GM12878 (cell line): ENCODE data around the gene PPP2R5B. TPM values are rescaled to one million over a fixed set of nuclear protein-coding genes. Genes with fewer than 3 reads are reported as not detected.

ENCODE experiments used
- ATF7 ChIP-seq: fragments of 450-650 bp; IDR thresholded peaks from 2 replicates; pipeline ENCODE4 v1.6.1; 2016; ENCODE audit warnings: low read depth, mild to moderate bottlenecking
- BRCA1 ChIP-seq: IDR thresholded peaks from 2 replicates; pipeline ENCODE4 v1.6.1; 2011; ENCODE audit warnings: low read depth, low read length, improper control_type of control experiment
- CBX5 ChIP-seq: sonication (generic); IDR thresholded peaks from 2 replicates; pipeline ENCODE4 v1.6.1; 2016; ENCODE audit warnings: low read depth, moderate library complexity, mild to moderate bottlenecking, inconsistent platforms
- DPF2 ChIP-seq: fragments of 450-650 bp; IDR thresholded peaks from 2 replicates; pipeline ENCODE4 v1.6.1; 2017; ENCODE audit warnings: mild to moderate bottlenecking
- ELK1 ChIP-seq: IDR thresholded peaks from 2 replicates; pipeline ENCODE4 v1.6.1; 2012; ENCODE audit warnings: low read depth, low read length, improper control_type of control experiment
- FOS ChIP-seq: IDR thresholded peaks from 3 replicates; pipeline ENCODE4 v1.6.1; 2011; ENCODE audit warnings: borderline replicate concordance; ENCODE audit not compliant: insufficient read length; ENCODE audit errors: extremely low read depth
- HCFC1 ChIP-seq: fragments of 150-350 bp; IDR thresholded peaks from 2 replicates; pipeline ENCODE4 v1.6.1; 2014; ENCODE audit warnings: low read length
- LARP7 ChIP-seq: fragments of 450-650 bp; IDR thresholded peaks from 2 replicates; pipeline ENCODE4 v1.6.1; 2017; ENCODE audit warnings: mild to moderate bottlenecking
- MEF2A ChIP-seq: IDR thresholded peaks from 2 replicates; pipeline ENCODE4 v1.6.1; 2011; ENCODE audit warnings: low read depth, mild to moderate bottlenecking, low read length, moderate library complexity; ENCODE audit not compliant: insufficient read depth
- NFYB ChIP-seq: IDR thresholded peaks from 2 replicates; pipeline ENCODE4 v1.6.1; 2011; ENCODE audit warnings: low read depth, mild to moderate bottlenecking, low read length, improper control_type of control experiment, moderate library complexity; ENCODE audit not compliant: insufficient read depth
- NR2F1 ChIP-seq: fragments of 450-650 bp; conservative IDR thresholded peaks from 2 replicates; pipeline ENCODE4 v1.6.1; 2017; ENCODE audit warnings: mild to moderate bottlenecking
- SMARCA5 ChIP-seq: fragments of 450-650 bp; IDR thresholded peaks from 2 replicates; pipeline ENCODE4 v1.6.1; 2017; ENCODE audit warnings: mild to moderate bottlenecking
- SREBF1 ChIP-seq: IDR thresholded peaks from 2 replicates; pipeline ENCODE4 v1.6.1; 2012; ENCODE audit warnings: mild to moderate bottlenecking, low read length
- SREBF2 ChIP-seq: IDR thresholded peaks from 2 replicates; pipeline ENCODE4 v1.6.1; 2012; ENCODE audit warnings: mild to moderate bottlenecking, low read length
- TBL1XR1 ChIP-seq: IDR thresholded peaks from 2 replicates; pipeline ENCODE4 v1.6.1; 2012; ENCODE audit warnings: low read depth, low read length, improper control_type of control experiment
- USF2 ChIP-seq: IDR thresholded peaks from 2 replicates; pipeline ENCODE4 v1.6.1; 2011; ENCODE audit warnings: low read depth, low read length, improper control_type of control experiment, borderline replicate concordance
- YBX1 ChIP-seq: fragments of 450-650 bp; IDR thresholded peaks from 2 replicates; pipeline ENCODE4 v1.6.1; 2016; ENCODE audit warnings: antibody characterized with exemption
- YY1 ChIP-seq: IDR thresholded peaks from 2 replicates; pipeline ENCODE4 v1.6.1; 2011; ENCODE audit warnings: low read depth, mild to moderate bottlenecking, low read length
- ZNF207 ChIP-seq: fragments of 450-650 bp; IDR thresholded peaks from 2 replicates; pipeline ENCODE4 v1.6.1; 2014; ENCODE audit warnings: antibody characterized with exemption, mild to moderate bottlenecking, borderline replicate concordance
- polyA plus RNA-seq, 11 experiments: library from polyadenylated mRNA; depleted of rRNA in 4 of 11; unstranded in 6 of 11; stranded (reverse) in 5 of 11; fragments of >200 nt; fragmentation: Nextera tagmentation in 4 of 11; fragmentation: Illumina TruSeq in 1 of 11; extraction: Ambion mirVana in 4 of 11; extraction: Trizol in 1 of 11; gene quantifications; 1 replicate in 1 of 11; 2 replicates in 10 of 11; pipeline versions ENCODE4 v1.2.1 to v1.2.3, GENCODE V29; 2011 to 2016; ENCODE audit warnings: inconsistent platforms in 2 of 11, missing spikeins in 2 of 11, low read depth in 1 of 11
- total RNA-seq, 4 experiments: library from RNA; depleted of rRNA in 3 of 4; stranded (reverse); fragments of >200 nt in 3 of 4; fragmentation: Illumina TruSeq in 1 of 4; extraction: Trizol in 1 of 4; gene quantifications; 2 replicates each; pipeline versions ENCODE4 v1.2.1 to v1.2.3, GENCODE V29; 2013 to 2021
- TF ChIP-seq, protein P1 (sequence below): fragments of 450-650 bp; IDR thresholded peaks from 2 replicates; pipeline ENCODE4 v1.6.1; 2018; ENCODE audit warnings: borderline replicate concordance, mild to moderate bottlenecking; ENCODE audit not compliant: partially characterized antibody
- TF ChIP-seq, protein P2 (sequence below): IDR thresholded peaks from 2 replicates; pipeline ENCODE4 v1.6.1; 2011; ENCODE audit warnings: mild to moderate bottlenecking, low read depth, low read length, moderate library complexity; ENCODE audit not compliant: insufficient replicate concordance
- TF ChIP-seq, protein P3 (sequence below): fragments of 450-650 bp; conservative IDR thresholded peaks from 2 replicates; pipeline ENCODE4 v1.6.1; 2017; ENCODE audit warnings: mild to moderate bottlenecking, moderate library complexity

PPP2R5B gene
- total and polyA plus RNA-seq, 10 of the 15 experiments (the other 5 are each of a cell fraction or from before 2014, with no cell fraction given), result 0.08 to 6.7 (median 2.0) TPM

DNA sequence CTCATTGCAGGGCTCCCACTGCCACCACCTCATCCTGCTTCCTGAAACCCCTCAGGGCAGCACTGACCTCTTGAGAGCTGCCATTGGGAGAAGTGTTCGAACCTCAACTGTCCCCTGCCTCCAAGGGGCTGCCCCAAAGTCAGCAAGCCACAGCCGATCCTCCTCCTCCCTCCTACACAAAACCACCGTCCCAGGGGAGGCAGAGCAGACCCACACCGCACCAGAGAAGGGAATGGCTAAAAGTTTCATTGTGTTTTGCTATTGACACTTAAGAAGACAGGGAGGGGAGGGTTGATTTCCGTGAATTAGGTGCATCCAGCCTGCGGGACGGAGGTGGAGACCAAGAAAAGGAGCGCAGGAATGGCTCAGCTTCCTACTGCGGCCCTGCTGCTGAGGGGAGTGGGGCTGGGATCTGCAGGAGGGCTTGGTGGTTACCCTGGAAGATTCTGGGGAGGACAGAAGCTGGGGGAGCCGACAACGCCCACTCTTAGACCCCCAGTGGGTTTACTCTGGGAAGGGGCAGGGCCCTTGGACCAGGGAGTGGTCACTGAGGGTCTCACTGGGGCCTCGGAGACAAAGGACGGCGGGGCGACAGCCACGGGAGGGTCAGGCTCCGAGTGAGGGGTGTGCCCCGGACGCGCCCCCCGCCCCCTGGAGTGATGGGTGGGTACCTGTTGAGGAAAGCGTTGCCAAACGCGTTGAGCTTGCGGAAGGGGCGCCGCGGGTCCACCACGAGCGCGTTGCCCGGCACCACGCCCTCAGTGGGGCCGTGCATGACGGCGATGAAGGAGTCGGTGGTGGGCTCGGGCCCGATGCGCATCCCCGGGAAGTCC lies 46.9 kb upstream of the PPP2R5B start (continued):
- TF ChIP-seq, protein P1, sequence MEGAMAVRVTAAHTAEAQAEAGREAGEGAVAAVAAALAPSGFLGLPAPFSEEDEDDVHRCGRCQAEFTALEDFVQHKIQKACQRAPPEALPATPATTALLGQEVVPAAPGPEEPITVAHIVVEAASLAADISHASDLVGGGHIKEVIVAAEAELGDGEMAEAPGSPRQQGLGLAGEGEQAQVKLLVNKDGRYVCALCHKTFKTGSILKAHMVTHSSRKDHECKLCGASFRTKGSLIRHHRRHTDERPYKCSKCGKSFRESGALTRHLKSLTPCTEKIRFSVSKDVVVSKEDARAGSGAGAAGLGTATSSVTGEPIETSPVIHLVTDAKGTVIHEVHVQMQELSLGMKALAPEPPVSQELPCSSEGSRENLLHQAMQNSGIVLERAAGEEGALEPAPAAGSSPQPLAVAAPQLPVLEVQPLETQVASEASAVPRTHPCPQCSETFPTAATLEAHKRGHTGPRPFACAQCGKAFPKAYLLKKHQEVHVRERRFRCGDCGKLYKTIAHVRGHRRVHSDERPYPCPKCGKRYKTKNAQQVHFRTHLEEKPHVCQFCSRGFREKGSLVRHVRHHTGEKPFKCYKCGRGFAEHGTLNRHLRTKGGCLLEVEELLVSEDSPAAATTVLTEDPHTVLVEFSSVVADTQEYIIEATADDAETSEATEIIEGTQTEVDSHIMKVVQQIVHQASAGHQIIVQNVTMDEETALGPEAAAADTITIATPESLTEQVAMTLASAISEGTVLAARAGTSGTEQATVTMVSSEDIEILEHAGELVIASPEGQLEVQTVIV, result no peak
- TF ChIP-seq ELK1 (no peak), SREBF1 (no peak), SREBF2 (no peak), YY1 (peak; percentile 40; the same call in 1 of the 2 replicates), NFYB (no peak), YBX1 (no peak), MEF2A (no peak), ZNF207 (no peak), ATF7 (peak; percentile 44; the same call in 1 of the 2 replicates), FOS (no peak), CBX5 (no peak), TBL1XR1 (peak; percentile 69; the same call in 1 of the 2 replicates), LARP7 (no peak), HCFC1 (no peak), USF2 (no peak), SMARCA5 (no peak), DPF2 (0 out of 2 replicates have a peak, but pooled peaks have one; percentile 29), BRCA1 (no peak), NR2F1 (no peak)
- TF ChIP-seq, protein P2, sequence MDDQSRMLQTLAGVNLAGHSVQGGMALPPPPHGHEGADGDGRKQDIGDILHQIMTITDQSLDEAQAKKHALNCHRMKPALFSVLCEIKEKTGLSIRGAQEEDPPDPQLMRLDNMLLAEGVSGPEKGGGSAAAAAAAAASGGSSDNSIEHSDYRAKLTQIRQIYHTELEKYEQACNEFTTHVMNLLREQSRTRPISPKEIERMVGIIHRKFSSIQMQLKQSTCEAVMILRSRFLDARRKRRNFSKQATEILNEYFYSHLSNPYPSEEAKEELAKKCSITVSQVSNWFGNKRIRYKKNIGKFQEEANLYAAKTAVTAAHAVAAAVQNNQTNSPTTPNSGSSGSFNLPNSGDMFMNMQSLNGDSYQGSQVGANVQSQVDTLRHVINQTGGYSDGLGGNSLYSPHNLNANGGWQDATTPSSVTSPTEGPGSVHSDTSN, result no peak
- TF ChIP-seq, protein P3, sequence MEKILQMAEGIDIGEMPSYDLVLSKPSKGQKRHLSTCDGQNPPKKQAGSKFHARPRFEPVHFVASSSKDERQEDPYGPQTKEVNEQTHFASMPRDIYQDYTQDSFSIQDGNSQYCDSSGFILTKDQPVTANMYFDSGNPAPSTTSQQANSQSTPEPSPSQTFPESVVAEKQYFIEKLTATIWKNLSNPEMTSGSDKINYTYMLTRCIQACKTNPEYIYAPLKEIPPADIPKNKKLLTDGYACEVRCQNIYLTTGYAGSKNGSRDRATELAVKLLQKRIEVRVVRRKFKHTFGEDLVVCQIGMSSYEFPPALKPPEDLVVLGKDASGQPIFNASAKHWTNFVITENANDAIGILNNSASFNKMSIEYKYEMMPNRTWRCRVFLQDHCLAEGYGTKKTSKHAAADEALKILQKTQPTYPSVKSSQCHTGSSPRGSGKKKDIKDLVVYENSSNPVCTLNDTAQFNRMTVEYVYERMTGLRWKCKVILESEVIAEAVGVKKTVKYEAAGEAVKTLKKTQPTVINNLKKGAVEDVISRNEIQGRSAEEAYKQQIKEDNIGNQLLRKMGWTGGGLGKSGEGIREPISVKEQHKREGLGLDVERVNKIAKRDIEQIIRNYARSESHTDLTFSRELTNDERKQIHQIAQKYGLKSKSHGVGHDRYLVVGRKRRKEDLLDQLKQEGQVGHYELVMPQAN, result no peak
